Gastroesophageal sphincter (tissue), 2 donors: Measurements from ENCODE around the gene CD93.

ENCODE experiments used
- POLR2A ChIP-seq, 2 donors: fragments of 450-650 bp; IDR thresholded peaks; one replicate each; pipeline ENCODE4 v1.6.1; 2017; ENCODE audit warnings: antibody characterized with exemption in 2 of 2, mild to moderate bottlenecking in 2 of 2, moderate library complexity in 1 of 2
- POLR2AphosphoS5 ChIP-seq: sonication (generic); formaldehyde crosslinking; IDR thresholded peaks from one replicate; pipeline ENCODE4 v1.6.1; 2017; ENCODE audit warnings: antibody characterized with exemption

- TF ChIP-seq POLR2AphosphoS5 = no peak
- no peak for TF ChIP-seq POLR2A (IDR thresholded peaks at IDR 0.05)
These were observed 36.9 kb upstream of the CD93 start for GRCh38 chr20:23122796-23123655.
